ENCODE results near the gene SERPINF2.

DNA sequence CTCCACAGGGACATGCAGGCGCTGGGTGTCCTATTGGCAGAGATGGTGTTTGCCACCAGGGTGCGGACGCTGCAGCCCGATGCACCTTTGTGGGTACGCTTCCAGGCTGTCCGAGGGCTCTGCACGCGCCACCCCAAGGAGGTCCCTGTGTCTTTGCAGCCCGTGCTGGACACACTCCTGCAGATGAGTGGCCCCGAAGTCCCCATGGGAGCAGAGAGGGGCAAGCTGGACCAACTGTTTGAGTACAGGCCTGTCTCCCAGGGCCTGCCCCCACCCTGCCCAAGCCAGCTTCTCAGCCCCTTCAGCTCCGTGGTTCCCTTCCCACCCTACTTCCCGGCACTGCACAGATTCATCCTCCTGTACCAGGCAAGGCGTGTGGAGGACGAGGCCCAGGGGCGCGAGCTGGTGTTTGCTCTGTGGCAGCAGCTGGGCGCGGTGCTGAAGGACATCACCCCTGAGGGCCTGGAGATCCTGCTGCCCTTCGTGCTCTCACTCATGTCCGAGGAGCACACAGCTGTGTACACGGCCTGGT, 15.3 kb upstream of the SERPINF2 start:
- TF ChIP-seq, protein P1, sequence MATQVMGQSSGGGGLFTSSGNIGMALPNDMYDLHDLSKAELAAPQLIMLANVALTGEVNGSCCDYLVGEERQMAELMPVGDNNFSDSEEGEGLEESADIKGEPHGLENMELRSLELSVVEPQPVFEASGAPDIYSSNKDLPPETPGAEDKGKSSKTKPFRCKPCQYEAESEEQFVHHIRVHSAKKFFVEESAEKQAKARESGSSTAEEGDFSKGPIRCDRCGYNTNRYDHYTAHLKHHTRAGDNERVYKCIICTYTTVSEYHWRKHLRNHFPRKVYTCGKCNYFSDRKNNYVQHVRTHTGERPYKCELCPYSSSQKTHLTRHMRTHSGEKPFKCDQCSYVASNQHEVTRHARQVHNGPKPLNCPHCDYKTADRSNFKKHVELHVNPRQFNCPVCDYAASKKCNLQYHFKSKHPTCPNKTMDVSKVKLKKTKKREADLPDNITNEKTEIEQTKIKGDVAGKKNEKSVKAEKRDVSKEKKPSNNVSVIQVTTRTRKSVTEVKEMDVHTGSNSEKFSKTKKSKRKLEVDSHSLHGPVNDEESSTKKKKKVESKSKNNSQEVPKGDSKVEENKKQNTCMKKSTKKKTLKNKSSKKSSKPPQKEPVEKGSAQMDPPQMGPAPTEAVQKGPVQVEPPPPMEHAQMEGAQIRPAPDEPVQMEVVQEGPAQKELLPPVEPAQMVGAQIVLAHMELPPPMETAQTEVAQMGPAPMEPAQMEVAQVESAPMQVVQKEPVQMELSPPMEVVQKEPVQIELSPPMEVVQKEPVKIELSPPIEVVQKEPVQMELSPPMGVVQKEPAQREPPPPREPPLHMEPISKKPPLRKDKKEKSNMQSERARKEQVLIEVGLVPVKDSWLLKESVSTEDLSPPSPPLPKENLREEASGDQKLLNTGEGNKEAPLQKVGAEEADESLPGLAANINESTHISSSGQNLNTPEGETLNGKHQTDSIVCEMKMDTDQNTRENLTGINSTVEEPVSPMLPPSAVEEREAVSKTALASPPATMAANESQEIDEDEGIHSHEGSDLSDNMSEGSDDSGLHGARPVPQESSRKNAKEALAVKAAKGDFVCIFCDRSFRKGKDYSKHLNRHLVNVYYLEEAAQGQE (tag by site-specific recombination; IDR thresholded peaks at IDR 0.05): no peak
- TF ChIP-seq, protein P2, sequence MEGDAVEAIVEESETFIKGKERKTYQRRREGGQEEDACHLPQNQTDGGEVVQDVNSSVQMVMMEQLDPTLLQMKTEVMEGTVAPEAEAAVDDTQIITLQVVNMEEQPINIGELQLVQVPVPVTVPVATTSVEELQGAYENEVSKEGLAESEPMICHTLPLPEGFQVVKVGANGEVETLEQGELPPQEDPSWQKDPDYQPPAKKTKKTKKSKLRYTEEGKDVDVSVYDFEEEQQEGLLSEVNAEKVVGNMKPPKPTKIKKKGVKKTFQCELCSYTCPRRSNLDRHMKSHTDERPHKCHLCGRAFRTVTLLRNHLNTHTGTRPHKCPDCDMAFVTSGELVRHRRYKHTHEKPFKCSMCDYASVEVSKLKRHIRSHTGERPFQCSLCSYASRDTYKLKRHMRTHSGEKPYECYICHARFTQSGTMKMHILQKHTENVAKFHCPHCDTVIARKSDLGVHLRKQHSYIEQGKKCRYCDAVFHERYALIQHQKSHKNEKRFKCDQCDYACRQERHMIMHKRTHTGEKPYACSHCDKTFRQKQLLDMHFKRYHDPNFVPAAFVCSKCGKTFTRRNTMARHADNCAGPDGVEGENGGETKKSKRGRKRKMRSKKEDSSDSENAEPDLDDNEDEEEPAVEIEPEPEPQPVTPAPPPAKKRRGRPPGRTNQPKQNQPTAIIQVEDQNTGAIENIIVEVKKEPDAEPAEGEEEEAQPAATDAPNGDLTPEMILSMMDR (tag by site-specific recombination; IDR thresholded peaks at IDR 0.05): no peak
- no peak for TF ChIP-seq ZNF768 (tag by site-specific recombination; IDR thresholded peaks at IDR 0.05)
